Activated CD4-positive, alpha-beta T cell treated with anti-CD3 and anti-CD28 coated beads for 4 hours (primary cell): ENCODE results near the gene SCN10A.

Experiments used
- DNase-seq, 2 donors: peaks; one replicate each; pipeline ENCODE4 v3.0.0-alpha.2; 2020

The SCN10A gene

DNA sequence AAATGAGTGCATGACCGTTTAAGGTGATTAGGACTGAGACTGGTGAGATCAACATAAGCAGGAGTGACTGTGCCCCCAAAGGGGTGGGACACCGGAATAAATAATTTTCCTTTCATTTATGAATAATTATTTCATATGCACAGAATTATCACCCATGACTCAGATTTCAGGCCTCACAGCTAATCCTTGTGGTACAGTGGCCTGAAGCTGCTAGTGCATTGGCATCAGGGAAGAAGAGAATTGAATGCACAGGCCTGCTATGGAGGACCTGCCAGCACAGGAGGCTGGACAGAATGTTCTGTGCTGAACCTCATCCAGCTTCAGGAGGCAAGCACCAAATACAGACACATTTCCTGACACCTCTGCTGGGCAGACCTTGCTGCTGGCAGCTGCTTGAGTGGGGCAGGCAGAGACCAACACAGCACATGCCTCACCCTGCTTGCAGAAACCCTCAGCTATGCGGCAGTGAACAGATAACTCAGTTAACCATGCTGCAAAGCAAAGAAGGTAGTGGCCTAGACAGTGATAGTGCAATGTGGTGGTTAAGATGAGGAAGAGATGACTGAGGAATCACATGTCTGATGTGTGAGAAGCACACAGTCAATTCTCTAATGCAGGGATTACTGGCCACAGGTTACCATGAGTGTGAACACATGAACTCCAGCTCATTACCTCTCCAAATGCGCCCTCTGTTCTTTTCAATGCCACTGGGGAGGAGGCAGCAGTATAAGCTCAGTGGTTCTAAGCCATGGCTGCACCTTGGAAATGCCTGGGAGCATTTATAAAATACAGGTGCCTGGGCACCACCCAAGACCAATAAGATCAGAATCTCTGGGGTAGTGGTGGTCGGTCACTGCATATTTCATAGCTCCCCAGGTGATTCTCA lies 98.4 kb downstream of the SCN10A start:
- no peak for DNase-seq

DNA sequence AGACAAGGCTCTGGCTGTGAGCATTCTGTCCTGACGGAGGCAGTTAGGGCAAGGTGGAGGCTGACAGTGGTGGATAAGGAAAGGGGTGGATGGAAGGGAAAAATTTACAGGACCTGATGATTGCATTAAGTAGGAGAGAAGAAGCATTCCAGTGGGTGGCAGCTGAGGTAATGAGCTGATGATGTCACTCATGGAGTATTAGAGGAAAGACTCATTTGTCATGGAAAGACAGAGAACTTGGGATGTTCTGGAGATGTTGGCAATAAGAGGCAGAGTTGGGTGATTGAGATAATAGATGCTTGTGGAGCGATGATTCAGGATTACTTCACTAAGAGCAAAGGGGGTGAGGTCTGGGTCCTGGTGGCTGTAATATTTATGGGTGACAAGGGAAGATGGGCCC lies 102.9 kb downstream of the SCN10A start:
- DNase-seq: no peak

DNA sequence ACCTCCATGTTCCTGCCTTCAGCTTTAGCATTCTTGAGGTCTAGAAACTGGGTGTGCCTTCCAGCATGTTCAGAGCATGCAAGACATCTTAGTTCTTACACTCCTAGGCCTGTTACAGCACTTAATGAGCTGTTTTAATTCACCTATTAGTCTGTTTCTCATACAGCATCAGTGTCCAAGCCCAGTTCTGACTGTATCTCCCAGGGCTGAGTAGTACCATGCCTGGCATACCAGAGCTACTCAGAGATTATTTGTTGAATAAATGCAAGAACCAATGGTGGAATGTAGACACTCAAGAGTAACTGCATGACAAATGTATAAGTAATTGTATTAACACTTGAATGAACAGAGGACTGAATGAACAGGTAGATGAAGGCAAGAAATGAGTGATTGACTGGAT lies 104.7 kb downstream of the SCN10A start:
- no peak for DNase-seq

DNA sequence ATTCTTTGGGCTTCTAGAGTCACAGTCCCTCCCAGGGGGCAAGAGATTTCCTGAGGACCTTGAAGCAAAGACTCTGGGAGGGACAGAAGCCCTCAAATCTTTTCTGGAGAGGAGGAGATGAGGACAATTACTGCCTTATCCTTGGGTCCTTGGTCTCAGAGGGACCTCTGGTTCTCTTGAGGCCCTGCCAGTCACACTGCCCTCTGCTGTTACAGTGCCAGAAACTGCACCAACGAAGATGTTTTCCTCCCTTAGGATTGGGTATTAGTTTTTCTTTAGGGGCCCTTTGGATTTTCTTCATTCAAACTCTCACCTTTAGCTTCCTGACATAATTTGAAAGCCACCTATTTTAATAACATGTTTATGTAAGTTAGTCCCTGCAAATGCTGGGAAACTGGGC lies 108.3 kb downstream of the SCN10A start:
- DNase-seq: no peak

DNA sequence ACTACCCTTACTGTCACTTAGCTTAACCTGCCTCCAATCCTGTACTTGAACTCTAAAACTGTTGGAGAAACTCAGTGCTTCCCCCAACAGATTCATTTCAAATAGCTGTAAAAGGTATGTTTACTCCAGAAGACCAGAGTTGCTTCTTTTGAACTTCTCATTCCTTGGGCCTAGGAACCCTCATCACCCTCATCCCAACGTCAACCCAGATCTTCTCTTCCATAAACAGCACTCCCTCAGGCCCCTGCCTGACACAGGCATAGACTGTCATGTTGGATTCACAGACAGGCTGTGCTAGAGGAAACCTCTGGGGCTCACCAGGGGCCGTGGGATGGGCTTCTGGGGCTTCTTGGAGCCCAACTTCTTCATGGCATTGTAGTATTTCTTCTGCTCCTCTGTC lies 109.1 kb downstream of the SCN10A start:
- no peak for DNase-seq

DNA sequence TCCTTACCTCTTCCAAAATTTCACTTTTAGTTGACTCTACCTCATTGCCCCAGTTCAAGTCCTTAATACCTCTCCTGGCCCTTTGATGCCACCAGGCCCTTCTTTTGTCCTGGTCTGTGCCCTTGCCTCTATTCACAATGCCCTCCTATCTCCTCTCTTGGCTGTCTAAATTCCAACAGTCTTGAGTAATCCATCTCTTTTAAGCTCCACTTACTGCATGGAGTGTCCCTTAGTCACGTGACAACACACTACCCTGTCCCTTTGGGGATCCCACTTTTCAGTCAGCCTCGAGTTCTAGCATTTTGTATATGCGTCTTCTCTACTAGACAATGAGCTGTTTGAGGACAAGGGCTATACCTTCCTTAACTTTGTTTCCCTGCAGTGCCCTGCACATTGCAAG lies 113.8 kb downstream of the SCN10A start:
- DNase-seq: no peak

DNA sequence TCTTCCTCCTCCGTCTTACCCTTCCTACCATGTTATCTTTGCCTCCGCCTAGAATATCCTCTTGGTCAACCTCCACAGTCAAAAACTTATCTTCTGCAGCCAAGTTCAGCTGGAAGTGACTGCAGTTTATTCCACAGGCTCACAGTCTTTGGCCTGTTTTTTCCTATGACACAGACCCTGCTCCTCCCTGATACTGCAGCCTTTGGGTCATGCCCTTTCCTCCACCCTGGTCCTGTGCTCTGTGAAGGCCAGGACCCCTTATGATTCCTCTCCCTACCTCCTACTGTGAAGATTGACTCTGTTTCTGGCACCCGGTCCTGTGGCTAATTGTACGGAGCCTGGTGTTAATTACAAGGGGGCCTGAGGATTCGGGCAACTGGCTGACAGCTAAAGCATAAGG lies 117.3 kb downstream of the SCN10A start:
- no peak for DNase-seq

DNA sequence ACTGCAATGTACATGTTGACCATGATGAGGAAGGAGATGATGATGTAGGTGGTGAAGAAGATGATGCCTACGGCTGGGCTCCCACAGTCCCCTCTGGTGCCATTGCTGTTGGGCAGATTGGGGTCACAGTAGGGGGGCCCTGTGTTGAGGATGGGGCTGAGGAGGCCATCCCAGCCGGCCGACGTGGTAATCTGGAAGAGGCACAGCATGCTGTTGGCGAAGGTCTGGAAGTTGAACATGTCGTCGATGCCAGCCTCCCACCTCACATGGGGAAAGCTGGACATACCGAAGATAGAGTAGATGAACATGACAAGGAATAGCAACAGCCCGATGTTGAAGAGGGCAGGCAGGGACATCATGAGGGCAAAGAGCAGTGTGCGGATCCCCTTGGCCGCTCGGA lies 118.0 kb downstream of the SCN10A start:
- DNase-seq: no peak

DNA sequence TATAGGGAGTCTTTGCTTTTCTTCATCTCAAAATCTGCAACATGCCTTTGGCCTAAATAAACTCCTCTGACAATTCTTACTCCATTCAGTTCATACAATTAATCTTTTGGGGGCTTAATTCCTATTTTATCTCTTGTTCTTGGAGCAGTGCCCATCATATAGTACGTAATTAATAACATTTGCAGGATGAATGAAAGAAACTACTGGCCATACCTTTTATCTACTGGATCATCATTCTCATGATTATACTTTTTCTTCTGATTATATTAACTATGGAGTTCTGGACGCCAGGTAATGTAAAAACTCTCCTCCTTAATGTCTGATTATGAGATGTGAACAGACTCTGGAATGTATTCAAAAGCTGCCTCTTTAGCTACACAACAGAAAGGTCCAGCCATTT lies 120.0 kb downstream of the SCN10A start:
- DNase-seq: no peak

DNA sequence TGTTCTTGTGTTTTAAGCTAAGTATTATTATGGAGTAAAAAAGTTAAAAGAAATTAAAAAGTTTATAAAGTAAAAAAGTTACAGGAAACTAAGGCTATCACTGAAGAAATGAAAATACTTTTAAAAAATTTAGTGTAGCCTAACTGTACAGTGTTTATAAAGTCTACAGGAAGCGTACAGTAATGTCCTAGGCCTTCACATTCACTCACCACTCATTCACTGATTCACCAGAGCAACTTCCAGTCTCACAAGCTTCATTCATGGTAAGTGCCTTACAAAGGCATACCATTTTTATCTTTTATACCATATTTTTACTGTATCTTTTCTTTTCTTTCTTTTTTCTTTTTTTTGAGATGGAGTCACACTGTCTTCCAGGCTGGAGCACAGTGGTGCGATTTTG lies 125.8 kb downstream of the SCN10A start:
- no peak for DNase-seq

DNA sequence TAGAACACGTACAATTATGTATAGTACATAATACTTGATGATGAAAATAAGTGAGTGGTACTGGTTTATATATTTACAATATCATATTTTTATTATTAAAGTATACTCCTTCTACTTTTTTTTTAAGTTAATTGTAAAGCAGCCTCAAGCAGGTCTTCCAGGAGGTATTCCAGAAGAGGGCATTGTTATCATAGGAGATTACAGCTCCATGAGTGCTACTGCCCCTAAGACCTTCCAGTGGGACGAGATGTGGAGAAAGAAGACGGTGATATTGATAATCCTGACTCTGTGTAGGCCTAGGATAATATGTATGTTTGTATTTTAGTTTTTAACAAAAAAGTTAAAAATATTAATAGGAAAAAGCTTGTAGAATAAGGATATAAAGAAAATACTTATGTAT lies 126.2 kb downstream of the SCN10A start:
- no peak for DNase-seq

DNA sequence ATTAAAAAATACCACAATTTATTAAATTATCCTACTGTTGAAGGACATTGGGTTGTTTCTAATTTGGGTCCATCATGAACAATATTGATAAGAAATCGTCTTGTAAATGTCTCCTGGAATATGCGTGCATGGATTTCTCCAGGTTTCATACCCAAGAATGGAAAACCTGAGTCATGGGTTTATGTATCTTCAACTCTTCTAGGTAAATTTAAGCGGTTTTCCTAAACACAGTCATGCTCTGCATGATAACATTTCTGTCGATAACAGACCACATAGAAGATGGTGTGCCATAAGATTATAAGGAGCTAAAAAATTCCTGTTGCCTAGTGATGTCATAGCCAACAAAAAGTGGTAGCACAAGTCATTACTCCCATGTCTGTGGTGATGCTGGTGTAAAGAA lies 126.7 kb downstream of the SCN10A start:
- no peak for DNase-seq

DNA sequence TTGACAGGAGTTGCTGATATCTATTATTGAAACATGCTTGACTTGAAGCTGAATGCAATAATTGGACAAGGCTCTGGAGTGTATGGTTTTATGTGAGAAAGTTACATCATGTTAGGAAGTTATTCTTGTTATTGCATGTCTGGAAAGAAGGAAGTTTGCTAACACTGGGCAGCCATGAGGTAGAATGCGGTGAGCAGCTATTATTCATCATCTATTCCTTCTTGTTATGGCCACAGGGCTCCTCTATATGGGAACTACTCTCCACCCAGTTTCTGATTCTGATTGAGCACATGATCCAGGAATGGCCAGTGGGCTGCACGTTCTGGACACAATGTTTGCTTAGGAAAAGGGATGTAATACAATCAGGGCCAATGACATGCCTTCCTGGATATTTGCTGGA lies 128.7 kb downstream of the SCN10A start:
- DNase-seq: no peak

DNA sequence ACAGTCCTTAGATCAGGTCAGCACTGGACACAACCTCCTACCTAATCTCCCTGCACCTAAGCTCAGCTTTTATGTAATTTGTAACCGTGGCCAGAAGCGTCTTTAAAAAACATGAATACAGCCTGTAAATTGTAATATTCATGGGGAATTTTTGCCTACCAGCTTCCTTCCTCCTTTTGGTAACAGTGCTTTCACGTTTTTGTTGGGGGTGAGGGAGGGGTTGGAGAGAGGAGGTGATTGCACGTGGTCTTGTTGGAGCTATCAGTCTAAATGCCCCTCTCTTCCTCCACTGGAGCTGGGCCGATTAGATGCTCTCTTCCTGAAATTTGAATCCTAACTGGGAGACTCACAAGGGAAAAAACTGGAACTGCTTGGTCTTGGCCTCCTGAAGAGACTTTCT lies 131.5 kb downstream of the SCN10A start:
- DNase-seq: no peak

DNA sequence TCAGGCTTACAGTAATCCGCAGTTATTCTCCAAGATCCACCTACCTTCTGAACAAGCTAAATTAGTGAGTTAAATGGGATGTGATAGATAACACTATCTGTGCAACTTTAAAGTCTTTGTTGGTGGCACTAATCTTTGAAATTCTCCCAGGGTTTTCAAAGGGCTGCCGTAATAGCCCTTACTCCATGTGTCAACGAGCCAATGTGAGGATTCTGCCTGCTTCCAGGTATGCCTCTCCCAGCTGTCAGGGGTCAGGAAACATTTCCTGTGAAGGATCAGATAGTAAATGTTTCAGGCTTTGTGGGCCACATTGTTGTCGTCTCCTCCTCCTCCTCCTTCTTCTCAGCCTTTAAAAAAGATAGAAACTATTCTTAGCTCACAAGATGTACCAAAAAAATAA lies 146.3 kb downstream of the SCN10A start:
- no peak for DNase-seq

DNA sequence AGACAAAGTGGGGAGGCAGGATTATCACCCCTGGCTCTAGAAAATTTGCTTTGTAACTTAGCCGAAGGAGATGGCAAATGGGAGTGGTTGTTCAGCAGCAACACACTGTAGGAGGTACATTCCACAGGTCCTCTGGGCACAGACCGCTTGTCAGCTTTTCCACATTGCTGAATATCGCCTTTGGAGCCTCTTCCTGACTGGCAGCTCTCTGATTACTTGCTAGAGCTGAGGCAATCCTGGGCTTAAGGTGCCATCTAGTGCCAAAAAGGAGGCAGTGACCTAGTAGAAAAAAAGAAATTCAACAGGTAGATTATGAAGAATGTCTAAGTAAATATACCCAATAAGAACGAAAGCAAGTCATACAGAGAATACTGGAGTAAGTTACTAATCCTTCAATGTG lies 153.5 kb downstream of the SCN10A start:
- no peak for DNase-seq

DNA sequence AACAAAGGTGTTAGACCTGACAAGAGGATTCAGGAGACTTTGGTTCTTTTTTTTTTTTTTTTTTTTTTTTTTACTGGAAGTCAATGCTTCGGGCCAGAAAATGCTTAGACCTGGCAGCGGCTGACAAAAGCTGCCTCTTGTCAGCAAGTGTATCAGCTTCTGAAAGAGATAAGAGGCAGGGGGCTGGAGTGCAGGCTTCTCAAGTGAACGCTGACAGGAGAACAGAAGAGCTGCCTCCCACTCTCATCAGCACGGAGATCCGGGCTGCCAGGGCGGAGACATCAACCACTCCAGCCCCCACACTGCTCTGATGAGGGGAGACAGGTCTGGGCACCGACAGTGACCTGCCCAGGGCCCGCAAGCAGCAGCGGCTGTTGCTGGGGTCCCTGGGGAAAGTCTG lies 157.2 kb downstream of the SCN10A start:
- no peak for DNase-seq

DNA sequence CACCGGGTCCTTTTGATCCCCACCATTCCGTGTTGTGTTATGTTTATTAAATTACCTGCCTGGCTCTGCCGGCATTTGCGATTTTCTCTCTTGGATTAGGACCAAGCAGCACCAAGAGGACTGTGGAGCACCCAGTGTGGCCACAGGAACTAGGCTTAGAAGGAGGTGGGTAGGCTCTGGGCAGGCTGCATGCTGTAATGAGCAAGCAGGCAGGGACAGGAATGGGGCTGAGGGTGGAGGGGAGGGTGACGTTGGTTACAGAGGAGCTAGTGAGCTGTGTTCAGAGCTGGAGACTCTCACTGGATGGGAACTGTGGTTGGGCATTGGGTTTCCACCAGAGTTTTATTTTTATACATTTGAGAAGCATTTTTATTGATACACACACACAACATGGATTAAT lies 158.6 kb downstream of the SCN10A start:
- DNase-seq: no peak

DNA sequence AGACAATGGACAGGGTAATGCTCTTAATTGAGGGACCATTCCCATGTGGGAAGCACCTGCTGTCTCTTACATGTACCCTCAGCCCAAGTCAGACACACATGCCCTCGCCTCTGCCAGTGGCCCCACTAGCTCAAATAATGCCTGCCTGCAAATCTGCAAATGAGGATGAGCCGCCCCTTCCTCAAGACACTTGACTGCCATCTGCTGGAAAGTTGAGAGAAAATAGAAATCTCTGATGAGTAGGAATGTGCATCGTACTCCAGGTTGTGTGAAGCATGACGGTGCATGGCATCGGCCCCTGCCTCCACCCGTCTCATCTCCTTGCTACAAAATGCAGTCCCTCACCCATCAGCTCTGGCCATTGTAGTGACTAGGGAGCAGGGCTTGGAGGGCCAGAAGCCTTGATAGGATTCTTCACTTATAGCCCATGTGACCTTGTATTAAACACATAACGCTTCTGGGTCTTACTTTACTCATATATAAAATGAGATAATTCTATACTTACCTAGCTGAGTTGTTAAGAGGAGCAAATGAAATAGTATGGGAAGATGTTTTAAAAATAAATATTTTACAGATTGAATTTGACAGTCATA lies 160.2 kb downstream of the SCN10A start:
- peak in 1 of 2 donors; percentile 18 for DNase-seq

DNA sequence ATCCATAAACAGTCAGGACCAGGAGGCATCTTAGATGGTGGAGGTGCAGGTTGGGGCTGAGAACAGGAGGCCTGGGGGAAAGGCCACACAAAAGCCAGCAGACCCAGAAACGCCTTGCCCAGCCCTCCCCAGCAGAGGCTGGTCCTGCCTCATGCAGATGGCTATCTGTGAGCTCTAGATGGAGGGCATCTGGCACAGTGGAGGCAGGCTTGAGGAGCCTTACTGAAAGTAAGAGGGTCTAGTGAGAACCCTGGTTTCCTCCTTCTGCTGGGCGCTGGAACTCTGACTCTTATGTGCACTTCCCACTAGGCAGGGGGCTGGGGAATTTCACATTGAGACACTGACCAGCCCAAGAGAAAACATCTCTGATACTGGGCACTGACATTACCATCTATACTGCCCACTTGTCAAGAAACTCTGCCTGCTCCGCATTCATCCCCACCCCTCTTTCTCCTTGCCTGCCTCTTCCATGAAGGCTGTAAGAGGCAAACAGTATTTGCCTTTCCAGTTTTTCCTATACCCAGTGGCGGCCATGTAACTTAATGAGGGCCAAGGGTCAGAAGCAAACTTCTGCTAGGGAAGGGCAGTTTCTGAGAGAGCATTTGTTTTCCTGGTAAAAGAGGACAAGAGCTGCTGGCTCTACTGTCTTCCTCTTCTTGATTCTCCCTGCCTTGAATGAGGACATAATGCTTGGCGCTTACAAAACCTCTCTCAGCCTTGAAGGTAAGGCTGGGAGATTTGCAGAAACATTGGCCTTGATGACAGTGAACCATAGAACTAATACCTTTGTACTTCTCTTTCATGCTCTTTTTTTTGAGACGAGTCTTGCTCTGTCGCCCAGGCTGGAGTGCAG lies 162.1 kb downstream of the SCN10A start:
- no peak for DNase-seq

DNA sequence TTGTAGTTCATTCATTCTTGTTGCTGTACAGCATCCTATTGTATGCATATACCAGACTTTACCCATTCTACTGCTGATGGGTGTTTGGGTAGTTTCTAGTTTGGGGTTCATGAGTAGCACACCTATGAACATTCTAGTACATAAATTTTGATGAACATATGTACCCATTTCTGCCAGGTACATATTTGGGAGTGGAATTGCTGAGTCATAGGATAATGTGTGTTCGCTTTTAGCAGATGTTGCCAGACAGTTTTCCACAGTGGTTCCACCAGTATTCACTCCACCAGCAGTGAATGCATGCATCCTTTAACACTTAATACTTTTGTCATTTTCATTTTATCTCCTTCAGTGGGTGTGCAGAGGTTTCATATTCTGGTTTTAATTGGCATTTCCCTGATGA lies 163.1 kb downstream of the SCN10A start:
- DNase-seq: no peak

DNA sequence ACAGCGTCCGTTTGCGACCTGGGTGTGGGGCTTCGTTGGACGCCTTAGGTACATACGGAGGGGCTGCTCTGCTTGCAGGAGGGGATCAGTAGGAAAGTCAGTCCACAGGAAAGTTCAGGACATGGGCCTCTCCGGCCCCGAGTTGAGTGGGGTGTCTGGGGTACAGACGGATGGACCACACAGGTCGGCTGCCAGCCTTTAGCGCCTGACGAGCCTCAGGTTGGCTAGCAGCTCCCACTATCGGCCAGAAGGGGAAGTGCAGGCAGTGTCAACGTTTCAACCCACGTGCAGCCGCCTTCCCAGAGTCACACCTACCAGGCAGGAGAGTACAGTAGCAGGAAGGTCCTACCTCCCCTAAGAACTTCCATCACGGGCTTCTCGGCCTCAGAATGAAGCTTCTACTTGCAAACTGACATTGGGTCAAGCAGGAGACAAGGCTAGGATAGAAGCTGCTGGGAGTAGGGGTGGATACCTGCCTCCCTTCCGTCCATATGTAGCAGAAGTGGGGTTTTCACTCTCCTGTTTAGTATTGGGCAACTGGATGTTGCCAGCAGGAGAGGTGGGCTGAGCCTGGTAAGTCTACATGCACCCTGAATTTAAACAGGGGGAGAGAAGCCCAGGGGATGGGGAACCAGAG lies 164.7 kb downstream of the SCN10A start:
- peak; percentile 66 to 70 for DNase-seq

DNA sequence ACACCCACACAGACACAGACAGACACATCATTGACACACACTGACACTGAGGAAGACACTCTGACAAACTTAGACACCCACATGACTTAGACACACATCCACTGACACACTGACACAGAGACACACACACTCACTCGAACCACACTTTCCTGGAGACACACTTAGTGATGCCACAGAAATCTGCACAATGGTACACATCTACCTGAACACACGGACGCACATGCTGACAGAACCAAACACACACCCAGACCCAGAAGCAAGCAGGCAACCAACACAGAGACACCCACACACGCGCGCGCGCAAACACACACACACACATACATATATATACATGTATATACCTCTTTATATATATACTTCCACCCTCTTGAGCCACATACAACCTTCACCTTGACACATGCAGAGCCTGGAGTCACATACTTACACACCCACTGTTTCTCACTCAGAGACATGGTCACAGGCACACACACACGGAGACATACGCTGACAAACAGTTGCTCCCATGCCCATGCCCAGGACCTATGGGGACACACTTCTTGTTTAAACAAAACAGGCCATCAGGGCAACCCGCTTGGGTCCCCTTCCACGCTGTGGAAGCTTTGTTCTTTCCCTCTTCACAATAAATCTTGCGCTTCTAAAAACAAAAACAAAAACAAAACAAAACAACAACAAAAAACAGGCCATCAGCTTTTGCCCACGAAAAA lies 165.6 kb downstream of the SCN10A start:
- DNase-seq: peak in 1 of 2 donors; percentile 12
